Stimulated activated CD4-positive, alpha-beta T cell treated with anti-CD3 and anti-CD28 coated beads, Interleukin-4, amount 100 ng/mL, for 24 hours (primary cell): Measurements from ENCODE around the gene SAC3D1.

Source experiments
- DNase-seq: peaks from one replicate; pipeline ENCODE4 v3.0.0-alpha.2; 2020

Gene SAC3D1

GRCh38 chr11:65027213-65028067, 13.6 kb upstream of the SAC3D1 start, which contains the start of gene SNX15:
SNX15 (plus strand) TSS chr11:65027439; CDS start chr11:65027538, 99 bp downstream.
- DNase-seq: peak; percentile 94

- no peak for DNase-seq
These were observed 8.8 kb upstream of the SAC3D1 start for GRCh38 chr11:65032216-65032615.

- no peak for DNase-seq
These were observed 6.6 kb upstream of the SAC3D1 start for GRCh38 chr11:65034423-65034822.

- DNase-seq: no peak
These were observed 5.4 kb upstream of the SAC3D1 start for GRCh38 chr11:65035579-65035978.

- no peak for DNase-seq
These were observed 4.1 kb upstream of the SAC3D1 start for GRCh38 chr11:65036931-65037330.

- no peak for DNase-seq
These were observed 527 bp upstream of the SAC3D1 start for GRCh38 chr11:65040520-65040846.

GRCh38 chr11:65042891-65043290, 1.9 kb downstream of the SAC3D1 start:
- no peak for DNase-seq

- no peak for DNase-seq
These were observed 3.0 kb downstream of the SAC3D1 start for GRCh38 chr11:65043881-65044501.

GRCh38 chr11:65045061-65045460, 4.1 kb downstream of the SAC3D1 start:
- DNase-seq: no peak

GRCh38 chr11:65045728-65046127, 4.7 kb downstream of the SAC3D1 start:
- DNase-seq: no peak

GRCh38 chr11:65047581-65048422, 6.8 kb downstream of the SAC3D1 start:
- DNase-seq: peak; percentile 23

- DNase-seq: no peak
These were observed 10.4 kb downstream of the SAC3D1 start for GRCh38 chr11:65051398-65051858.

- DNase-seq: peak; percentile 22
These were observed 13.0 kb downstream of the SAC3D1 start for GRCh38 chr11:65053827-65054508.

GRCh38 chr11:65055538-65055937, 14.5 kb downstream of the SAC3D1 start:
- no peak for DNase-seq

GRCh38 chr11:65056999-65057398, 16.0 kb downstream of the SAC3D1 start:
- no peak for DNase-seq

GRCh38 chr11:65057526-65057925, 16.5 kb downstream of the SAC3D1 start:
- no peak for DNase-seq

GRCh38 chr11:65058012-65058411, 17.0 kb downstream of the SAC3D1 start:
- DNase-seq: no peak

- DNase-seq: no peak
These were observed 17.5 kb downstream of the SAC3D1 start, which contains the start of gene NAALADL1 for GRCh38 chr11:65058419-65059054. NAALADL1 (minus strand) TSS chr11:65058553; CDS start chr11:65058521, 32 bp downstream.

- DNase-seq: no peak
These were observed 18.5 kb downstream of the SAC3D1 start for GRCh38 chr11:65059523-65059922.

- no peak for DNase-seq
These were observed 19.2 kb downstream of the SAC3D1 start for GRCh38 chr11:65059959-65060824.

GRCh38 chr11:65060913-65061408, 20.0 kb downstream of the SAC3D1 start:
- no peak for DNase-seq
